GM21737 (cell line): ENCODE data around the gene KRT28.
A peak's percentile ranks its signal among the peaks of the same experiment; 100 is the strongest.
"Not testable (repeated sequence)": the region's sequence is repeated elsewhere in the genome, so short reads cannot be mapped to it uniquely, and the experiment has no call there.

Experiments
- ATAC-seq: cut with Tn5 transposase; IDR thresholded peaks from one replicate; pipeline ENCODE4 v1.9.1; 2021; ENCODE audit warnings: mild to moderate bottlenecking, moderate library complexity; ENCODE audit not compliant: unreplicated experiment

The KRT28 gene

DNA sequence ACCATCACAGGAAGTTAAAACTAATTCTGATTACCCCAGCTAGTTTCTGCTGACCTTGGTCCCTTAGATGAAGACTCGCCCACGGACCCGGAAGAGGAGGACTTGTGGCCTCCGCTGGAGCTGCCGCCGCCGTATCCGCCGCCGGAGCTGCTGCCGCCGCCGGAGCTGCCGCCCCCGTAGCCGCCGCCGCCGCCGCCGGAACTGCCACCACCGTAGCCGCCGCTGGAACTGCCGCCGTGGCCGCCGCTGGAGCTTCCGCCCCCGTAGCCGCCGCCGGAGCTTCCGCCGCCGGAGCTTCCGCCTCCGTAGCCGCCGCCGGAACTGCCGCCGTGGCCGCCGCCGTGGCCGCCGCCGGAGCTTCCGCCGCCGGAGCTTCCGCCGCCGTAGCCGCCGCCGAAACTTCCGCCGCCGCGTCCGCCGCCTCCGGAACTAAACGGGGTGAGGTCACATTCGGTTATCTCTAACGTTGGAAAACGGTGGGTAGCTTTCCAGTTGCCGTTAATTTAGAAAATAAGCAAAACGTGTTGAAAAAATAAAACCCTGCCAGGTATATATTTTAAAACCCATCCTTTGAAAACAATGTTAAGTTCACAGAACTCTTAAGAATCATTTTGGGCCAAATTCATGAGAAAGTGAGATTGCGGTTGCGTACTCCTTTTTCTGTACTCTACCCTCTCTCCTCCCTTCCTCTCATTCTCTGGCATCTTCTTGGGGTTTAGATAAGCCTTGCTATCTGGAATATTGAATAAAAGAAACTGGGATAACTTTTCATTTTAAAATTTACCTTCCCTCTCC lies 19.2 kb upstream of the KRT28 start:
- peak; percentile 73 for ATAC-seq

DNA sequence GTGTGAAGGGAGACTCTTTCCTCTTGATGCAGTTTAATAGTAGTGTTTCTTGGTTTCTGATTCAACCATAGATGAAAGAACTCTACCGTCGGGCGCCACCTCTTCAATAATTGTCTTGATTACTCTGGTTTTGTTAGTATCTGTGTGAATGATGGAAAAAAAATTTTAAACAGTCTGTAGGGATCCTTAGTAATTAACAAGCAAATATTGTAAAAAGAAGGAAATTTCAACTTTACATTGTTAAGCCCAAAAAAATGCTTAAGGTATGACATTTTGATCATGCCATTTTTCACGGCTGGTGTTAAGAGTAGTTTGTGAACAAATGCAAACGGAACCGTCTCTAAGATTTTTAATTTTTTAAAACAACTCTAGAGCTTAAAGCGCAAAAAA lies 18.6 kb upstream of the KRT28 start:
- no peak for ATAC-seq

DNA sequence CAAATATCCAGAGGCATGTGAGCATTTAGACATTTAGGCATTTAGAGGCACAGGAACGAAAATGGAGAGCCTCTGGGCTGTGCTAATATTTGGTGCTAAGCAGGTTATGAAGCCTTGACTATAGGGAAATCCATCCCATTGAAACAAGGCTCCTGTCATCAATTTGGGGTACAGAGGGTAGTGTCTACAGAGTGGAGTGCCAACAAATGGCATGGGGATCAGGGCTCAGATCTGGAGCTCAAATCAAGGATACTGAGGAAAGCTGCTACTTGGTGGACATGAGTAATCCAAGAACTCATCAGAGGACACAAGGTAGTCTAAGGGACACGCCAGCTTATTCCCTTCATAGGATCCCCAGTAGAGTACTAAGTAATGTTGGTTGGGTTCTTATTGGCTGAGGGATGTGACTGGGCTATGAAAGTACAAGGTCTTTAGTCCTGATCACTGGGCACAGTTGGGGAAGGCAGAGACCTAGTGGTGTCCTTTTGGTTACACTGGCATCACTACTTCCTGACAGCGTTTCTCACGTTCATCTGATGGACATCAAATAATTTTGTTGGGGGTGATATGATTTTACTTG lies 17.4 kb upstream of the KRT28 start:
- ATAC-seq = no peak

DNA sequence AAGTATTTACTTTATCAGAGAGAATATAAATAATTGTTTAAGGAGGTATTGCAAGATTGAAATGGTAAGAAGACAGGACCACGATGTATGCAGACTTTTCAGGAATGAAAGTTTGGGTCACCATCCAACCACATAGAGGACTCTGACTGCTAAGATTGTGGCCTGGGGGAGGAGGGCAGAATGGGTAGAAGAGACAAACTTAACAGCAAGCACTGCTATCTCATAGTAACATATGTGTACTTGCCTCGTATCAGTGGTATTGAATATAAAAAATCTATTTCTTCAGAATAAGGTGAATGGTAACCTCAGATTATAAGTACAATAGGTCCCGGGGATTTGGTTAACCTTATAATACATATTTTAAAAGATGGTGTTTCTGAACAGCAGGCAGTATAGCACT lies 16.8 kb upstream of the KRT28 start:
- no peak for ATAC-seq

DNA sequence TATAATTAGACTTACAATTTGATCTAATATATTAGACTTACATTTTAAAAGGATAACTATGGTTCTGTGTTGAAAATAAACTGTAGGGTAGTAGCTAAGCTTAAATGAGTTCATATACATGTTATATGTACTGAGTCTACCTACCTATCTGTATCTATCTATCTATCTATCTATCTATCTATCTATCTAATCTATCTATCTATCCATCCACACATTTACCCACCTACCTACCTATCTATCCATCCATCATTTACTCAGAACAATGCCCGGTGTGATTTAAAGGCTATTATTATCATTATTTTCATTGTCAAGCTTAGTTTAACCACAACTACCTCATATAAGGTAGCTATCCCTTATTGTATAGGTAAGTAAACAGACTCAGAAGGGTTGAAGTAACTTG lies 15.6 kb upstream of the KRT28 start:
- no peak for ATAC-seq

DNA sequence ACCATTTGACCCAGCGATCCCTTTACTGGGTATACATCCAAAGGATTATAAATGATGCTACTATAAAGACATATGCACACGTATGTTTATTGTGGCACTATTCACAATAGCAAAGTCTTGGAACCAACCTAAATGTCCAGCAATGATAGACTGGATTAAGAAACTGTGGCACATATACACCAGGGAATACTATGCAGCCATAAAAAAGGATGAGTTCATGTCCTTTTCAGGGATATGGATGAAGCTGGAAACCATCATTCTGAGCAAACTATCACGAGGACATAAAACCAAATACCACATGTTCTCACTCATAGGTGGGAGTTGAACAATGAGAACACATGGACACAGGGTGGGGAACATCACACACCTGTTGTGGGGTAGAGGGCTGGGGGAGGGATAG lies 14.9 kb upstream of the KRT28 start:
- not testable (repeated sequence) for ATAC-seq

DNA sequence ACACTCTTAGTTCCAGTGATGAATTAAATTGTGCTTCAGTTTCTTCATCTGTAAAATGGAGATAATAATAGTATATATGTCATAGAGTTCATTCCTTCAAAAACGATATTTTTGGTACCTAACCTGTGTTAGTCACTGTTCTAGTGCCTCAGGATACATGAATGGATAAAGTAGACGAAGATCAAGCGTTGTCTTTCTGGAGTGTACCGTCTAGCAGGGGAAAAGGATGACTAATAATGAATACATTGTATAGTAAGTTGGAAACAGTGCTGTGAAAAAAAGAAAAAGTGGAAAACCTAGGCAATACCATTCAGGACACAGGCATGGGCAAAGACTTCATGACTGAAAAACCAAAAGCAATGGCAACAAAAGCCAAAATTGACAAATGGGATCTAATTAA lies 14.0 kb upstream of the KRT28 start:
- ATAC-seq = no peak

DNA sequence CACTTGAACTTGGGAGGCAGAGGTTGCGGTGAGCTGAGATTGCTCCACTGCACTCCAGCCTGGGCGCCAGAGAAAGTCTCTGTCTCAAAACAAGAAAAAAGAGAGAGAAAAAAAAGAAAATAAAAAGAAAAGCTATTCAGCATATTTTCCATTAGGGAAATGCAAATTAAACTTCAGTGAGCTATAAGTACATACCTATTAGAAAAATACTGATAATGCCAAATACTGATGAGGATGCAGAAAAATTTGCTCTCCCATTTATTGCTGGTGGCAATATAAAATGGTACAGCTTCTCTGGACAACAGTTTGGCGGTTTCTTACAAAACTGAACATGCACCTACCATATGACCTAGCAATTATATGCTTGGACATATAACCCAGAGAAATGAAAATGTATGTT lies 12.9 kb upstream of the KRT28 start:
- no peak for ATAC-seq

DNA sequence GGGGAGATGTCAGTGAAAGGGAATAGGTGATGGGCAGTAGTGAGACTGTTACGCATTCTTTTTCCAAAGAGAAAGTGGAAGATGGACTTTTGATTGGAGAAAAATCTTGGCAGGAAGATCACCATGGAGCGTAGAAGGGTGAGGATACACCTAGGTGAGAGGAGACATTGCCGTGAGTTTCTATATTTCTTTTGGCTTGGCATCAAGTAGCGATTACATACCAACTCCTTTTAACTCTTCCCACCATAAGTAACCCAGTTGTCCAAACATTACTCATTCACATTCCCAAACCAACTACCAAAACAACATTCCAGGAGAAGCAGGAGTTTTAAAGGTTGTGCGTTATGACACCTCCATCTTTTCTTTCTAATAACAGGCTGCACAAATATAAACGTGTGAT lies 10.7 kb upstream of the KRT28 start:
- ATAC-seq = no peak

DNA sequence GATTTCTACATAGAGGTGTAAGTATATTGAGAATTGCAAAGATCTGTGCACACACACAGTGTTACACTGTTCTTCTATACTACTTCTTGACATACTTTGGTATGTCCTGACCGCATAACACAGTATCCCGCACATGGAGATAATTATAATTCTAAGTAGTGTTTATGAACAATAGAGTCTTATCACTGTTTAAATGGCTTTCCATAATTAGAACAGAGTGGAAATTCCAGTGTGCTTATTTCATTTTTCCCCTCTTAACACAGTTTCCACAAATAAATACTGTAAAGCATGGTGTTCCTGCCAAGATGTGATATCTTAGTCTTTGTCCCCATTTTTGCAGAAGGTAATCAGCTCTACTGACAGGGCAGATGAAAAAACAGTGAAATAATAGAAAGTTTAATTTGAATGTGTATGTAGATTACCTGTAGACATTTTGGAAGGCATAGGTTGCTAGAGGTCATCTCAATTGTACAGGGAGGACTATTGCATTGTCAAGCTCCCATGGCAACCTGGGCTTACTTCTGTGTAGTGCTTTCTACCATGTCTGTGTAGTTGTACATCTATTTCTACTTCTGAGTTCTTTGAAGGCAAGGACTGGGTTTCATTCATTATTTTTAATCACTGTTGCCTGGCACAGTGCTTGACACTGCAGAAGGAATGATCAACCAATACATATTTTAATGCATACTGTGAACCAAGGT lies 10.1 kb upstream of the KRT28 start:
- ATAC-seq = no peak

DNA sequence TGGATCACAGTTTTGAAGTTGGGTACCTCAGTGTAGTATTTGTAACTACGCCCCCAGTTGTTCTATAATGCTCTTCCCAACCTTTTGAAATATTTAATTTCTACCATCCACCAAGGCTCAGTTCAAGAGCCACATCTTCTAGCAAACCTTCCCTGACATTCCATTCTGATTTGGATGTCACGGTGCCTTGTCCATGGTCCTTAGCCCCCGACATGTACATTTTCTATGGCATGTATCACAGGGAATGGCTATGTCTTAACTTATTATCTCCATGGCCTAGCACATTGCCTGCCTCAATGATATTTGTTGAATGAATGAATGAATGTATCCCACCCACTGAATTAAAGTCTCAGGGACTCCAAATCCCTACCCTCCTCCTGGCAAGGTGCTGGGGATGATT lies 6.4 kb upstream of the KRT28 start:
- no peak for ATAC-seq

DNA sequence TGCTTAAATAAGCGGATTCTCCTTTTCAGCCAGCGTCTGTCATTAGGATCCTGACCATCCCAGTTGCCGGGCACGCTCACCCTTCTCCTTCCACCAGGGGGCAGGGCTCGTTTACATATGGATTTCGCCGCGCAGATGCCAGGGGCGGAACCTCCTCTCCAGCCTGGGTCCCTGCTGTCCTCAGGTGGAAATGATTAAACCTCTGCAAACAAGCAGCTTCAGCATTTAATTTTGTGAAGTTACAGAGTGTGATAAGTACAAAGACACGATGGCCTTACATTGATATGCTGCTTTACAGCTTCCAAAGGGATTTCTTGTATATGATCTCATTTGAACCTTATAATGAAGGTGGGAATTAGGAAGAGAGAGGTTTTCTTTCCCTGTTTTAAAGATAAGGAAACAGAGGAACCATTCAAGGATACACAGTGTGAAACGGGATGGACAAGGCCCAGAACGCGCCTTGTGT lies 3.9 kb upstream of the KRT28 start:
- ATAC-seq = no peak

DNA sequence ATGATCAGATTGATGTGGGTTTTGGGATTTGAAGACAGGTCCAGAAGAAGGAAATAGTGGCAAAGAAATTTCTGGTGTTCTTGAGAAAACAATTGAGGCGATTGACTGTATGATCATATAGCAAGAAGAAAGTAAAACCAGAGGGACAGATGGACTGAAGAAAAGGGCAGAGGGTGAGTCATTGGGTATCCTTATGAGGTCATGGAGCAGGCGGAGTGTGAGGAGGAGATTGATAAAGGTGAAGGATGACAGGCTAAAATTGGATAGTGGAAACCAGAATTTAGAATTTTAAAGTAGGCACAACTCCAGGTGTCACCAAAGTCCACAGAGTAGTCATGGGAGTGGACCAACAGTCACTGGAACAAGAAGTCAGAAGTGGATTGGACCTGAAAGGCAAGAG lies 1.4 kb upstream of the KRT28 start:
- ATAC-seq = no peak

DNA sequence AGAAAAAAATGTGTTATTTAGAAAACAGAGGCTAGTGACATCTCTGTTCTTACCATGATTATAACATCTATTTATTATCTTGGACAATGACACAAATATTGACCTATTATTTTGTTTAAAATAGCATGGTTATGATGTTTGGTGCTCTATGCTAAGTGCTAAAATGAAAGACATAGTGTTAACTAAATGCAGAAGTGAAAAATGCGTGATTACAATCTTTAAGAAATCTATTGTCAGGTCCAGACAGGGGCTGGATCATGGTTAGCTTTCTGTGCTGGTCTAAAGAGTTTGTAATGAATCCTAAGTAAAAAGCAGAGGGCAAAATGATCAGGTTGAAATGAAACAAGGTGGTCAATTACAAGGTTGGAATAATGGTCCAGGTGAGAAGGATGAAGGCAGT lies 622 bp upstream of the KRT28 start:
- no peak for ATAC-seq

DNA sequence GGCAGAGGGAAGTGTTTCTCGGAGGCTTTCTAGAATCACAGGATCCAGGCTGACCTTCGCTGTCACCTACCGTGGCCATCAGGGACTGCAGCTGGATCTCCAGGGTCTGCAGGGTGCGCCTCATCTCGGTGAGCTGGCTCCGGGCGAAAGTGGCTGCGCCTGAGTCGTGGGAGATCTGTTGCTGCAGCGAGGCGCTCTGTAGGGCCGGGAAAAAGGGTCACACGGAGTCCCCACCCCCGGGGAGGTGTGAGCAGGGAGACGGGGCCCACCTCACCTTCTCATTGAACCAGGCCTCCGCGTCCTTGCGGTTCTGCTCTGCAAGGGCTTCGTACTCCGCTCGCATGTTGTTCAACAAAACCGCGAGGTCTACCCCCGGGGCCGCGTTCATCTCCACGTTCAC lies 2.9 kb downstream of the KRT28 start:
- no peak for ATAC-seq

DNA sequence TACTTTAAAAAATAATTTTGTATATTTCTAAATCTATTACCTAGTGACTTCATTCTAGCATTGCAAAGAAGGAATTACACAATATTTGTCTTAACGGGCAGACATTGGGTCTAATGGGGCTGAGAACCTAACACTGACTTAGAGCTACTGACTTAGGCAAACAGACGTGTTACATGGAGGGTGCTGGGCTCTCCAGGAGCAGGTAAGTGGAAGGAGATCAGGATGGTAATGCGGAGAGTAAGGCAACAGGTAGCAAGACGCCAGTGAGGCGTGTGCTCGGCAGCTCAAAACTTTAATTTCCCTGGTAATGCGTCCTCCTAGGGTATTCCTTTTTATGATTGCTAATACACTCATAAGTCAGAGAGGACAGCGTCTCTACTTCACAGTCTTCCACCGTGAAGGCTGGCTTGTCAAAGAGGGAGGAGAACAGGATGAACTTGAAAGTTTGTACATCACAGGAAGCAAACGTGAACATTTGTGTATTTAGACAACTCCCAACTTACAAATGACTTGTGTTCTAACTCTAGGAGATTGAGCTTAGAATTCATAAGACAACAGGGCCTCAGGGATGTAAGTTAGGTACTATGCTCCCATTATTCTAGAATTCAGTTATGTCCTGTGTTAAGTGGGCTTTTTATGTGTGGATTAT lies 4.6 kb downstream of the KRT28 start:
- no peak for ATAC-seq

DNA sequence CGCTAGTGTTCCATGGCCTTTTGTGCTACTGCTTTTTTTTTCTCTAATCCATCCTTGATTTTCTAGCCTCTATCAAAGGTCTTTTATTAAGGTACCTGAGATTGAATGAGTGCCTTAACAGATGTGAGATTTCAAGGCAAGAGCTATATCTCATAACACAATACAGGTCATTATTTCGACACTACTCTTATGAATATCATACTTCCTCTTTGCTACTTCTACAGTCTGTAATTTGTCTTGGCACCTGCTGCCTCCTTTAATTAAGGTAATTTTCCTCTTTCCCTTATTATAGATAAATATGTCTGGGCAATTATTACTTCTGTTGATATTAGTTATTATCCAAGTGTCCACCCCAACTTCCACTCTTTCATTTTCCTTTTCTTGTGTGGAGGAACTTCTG lies 5.3 kb downstream of the KRT28 start:
- no peak for ATAC-seq

DNA sequence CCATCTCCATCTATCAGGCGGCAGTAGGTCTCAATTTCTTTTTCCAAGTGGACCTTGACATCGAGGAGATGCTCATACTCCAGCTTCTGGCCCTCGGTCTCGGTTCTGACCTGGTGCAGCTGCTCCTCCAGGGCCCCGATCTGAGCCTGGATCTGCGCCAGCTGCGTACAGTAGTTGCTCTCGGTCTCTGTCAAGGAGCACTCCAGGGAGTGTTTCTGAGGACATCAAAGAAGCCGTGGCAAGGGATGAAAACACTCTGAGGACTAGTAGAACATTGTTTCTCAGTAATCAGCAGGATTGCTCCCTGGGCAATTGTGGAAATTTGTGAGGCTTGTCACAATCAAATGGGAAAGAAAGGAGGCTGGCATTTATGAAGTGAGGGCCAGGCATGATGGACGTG lies 5.9 kb downstream of the KRT28 start:
- no peak for ATAC-seq

DNA sequence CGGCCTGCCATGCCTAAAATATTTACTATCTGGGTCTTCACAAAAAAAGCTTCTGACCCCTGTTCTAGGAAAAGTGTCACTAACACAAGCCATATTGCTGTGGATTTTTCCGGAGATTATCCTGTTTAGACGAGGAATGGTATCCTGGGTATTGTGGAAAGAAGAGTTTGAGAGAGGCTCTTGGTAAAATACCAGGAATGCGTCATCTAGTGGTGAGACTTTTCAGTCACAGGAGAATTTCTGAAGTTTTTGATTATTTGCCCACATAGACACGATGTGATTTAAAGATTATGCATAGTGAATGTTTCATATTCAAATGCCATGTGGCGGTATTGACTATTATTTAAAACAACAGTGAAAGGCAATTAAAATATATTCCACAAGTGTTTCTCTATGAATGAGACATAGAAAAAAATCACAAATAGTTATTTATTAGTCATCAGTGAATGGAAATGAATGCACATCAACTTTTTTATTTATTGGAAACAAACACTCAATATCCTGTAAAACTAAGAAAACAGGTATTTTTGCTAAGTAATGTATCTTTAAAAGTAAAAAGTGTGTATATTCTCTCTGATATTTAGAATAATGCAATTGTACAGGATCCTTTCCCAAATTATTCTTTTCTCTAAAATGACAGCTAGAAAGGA lies 7.8 kb downstream of the KRT28 start:
- no peak for ATAC-seq

DNA sequence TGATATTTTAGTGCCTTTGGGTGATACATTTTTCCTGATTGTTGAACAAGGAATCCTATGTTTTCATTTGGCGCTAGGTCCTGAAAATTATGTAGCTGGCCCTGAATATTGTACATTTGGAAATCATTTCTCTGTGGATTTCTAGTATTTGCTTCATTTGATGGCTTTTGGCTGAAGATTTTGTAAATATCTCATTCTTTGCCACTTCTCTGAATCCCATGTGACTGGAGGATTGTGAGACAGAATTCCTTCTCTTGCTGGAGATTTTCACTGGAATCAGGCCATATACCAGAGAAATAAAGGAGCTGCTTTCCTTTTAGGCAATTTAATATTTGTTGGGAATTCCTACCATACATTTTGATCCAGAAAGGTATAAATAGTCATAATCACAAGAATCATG lies 8.6 kb downstream of the KRT28 start:
- no peak for ATAC-seq

DNA sequence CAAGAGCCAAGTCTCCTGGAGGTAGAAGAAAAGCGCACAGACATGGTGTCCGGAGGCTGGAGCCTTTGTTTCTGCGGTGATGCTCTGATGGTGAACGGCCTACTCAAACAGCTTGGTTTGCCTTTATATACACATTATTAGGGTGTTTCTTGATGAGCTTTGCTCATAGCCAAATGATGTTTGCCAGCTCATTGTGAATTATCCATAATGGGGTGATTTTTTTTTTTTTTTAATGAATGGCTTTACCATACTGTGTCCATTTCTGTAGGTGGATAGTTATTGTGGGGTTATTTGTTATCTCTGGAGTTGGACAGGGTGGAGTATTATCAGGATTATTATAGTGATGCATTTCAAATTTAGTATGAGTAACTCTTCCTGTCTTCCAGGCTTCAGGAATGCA lies 17.3 kb downstream of the KRT28 start, which contains the start of gene KRT27:
Gene KRT27 (minus strand): TSS at position 101 of the 400 bp plus-strand sequence. CDS start 57 bp downstream, at position 44.
- no peak for ATAC-seq
